ENCODE results near the gene TTC7B.

TTC7B gene

DNA sequence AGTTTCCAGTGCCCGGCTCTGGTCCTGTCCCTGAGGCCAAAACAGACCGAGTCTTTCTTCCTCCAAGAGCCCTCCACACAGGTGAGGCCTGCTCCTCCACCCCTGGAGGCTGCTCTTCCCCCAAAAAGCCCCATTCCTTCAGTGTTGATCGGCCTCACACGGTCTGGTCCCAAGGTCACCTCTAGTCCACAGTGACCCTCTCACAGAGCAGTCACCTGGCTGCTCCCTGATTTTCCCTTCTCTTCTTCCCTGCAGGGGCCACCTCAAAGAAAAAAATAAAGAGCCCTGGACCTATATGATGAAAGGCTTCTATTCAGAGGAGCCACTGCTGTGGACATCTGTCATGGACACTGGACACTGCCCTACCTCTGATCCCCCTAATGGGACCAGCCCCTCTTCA, 42.5 kb downstream of the TTC7B start:
- DNase-seq, result no peak

- no peak for DNase-seq
These were observed 43.1 kb downstream of the TTC7B start for GRCh38 chr14:90773196-90773486.

GRCh38 chr14:90767899-90768298, 48.3 kb downstream of the TTC7B start:
- DNase-seq, result no peak

DNA sequence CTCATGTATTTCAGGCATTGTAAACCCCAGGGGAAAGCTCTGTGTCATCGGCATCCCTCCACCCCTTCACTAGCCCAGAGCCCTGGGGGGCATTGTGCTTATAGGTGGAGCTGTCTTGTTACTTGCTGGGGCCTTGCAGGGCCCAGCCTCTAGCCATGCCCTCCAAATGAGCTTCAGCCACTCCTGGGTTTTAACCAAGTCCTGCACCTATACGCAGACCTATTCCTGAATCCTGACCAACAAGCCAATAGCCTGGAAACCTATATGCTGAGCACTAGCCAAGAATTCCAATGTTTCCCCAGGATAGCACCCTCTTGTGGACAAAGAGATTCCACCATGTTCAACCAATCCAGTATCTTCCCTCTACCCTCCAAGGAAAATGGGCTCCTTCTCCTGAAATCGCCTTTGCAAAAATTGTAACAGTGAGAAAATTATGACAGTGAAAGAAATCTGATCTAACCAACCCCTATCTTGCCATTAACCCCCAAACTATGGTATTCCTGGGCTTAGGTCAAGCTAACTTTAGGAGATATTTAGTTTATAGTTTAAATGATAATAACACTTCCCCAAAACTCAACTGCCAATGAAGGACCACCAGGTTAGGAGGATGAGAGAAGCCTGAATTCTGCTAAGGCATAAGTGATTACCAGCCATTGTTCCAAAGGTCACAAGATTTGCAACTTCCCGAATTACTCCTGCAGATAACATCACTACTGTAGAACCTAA, 55.5 kb downstream of the TTC7B start:
- DNase-seq, result no peak

DNA sequence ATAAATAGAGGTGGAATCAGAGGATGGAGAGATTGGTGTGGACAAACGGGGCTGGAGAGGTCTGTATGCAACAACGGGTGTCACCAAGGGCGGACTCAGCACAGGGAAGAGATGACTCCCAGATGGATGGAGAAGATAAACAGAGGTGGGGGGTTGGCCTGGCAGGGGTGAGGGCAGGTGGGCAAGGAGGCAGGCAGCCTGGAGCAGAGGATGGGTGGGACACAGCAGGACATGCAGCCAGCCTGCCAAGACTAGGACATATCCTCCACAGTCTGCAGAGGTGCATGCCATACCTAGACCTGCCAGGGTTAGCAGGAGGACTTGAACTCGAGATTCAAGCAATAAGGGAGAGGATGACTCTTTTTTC, 56.2 kb downstream of the TTC7B start:
- no peak for DNase-seq

DNA sequence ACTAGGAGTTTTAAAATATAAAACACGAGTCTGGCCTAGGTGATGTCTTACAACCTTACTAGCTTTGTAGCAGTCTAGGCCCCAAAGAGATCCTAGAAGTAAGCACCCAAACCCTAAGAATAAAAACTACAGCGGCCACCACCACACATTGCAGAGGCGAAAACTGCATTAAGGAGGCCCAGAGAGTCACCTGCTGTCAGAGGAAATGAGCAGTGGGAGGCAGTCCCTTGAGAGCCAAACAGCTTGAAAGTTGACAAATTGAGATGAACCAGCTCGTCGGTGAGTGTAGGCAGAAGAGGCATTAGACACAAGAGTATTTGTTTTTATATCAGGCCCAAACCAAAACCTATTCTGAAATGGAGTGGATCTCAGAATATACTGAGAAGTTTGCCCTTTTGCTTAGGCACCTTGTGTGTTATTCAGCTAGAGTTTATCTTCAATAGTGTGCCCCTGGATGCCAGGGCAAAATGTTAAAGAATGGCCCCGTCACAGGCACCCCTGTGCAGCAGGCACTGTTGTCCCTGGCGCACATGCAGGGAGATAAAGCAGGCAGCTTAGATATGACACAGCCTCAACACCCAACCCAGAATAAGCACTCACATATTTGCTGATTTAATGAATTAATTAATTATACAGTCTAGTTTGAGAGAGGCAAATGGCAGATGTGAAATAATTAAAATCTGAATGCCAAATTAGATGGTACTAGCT, 56.7 kb downstream of the TTC7B start:
- DNase-seq, result peak; percentile 29

GRCh38 chr14:90758959-90759358, 57.3 kb downstream of the TTC7B start:
- DNase-seq, result peak; percentile 33

DNA sequence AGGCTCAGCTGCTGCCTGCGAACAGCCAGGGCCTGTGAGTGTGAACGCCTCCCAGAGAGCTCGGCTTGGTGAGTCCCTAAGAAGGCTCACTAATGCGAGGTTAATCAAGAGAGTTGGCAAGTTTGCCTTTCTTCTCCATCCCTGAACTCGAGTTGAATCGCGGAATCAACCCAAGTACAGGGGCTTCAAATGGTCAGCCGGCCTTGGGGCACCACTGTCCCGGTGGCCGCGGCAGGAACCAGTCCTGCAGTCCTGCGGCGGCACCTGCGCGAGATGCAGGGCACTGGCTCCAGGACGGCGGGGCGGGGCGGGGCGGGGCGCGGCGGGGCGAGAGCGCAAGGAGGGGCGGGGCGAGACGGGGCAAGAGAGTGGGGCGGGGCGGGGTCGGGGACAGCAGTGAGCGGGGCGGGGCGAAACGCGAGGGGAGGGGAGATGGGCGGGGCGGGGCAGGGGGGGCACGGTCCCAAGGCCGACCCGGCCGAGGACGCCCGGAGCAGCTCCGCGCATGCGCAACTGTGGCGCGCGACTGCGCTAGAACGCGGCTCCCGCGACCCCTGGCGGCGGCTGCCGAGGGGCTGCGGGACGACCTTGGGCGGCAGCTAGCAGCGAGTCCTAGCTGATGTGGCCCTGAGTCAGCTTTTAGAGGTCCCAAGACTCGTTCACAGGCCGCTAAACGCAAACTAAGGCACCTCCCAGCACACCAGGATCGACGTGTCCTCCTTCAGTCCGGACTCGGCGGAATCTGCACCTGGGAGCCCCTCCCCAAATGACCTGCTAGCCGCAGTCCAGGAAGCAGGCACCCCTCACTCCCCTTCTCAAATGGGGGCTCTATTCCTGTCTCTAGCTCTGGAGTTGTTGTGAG, 58.0 kb downstream of the TTC7B start:
- peak; percentile 95 for DNase-seq

DNA sequence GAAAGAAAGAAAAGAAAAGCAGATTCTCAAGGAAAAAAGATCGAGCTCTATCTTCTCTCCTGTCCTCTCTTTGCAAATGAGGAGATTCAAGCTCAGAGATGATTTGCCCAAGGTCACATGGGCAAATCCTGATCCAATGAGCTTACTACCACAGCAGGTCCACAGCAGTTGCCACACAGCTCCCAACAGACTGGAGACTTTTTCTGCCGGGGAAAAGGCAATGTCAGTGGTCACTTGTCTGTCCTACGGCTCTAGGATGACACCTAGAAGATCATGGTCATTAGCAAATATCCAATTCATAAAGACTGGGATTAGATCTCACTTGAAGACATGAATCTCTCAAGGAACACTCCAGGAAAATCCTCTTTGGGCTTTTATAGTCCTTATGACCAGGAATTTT, 58.8 kb downstream of the TTC7B start:
- DNase-seq, result no peak

- DNase-seq, result no peak
These were observed 59.4 kb downstream of the TTC7B start for GRCh38 chr14:90756755-90757345.

DNA sequence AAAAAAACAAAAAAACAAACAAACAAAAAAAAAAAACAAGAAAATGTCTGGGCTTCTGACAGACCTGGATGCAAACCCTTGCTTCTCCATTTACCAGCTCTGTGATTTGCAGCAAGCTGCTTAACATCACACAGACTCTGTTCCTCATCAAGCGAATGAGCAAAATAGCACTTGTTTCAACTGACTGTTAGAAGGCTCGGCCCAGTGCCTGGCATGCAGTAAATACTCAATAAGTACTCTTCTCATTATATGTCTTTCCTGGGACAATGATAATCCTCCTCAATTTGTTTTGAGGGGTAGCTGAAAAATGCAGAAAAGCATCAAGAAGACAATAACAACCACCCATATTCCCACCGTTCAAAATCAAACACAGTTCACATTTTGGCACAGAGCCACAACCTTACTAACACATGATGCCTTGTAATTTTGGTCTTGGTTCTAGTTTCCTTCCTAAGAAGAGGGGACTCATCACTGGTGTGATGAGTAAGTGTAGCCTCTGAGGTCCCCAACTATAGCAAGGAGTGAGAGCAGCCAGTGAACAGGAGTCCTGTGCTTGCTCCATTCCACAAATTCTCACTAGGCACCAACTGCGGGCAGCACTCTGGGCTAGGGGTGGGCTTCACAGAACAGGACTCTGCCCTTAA, 60.4 kb downstream of the TTC7B start:
- peak; percentile 35 for DNase-seq

GRCh38 chr14:90753456-90754005, 62.7 kb downstream of the TTC7B start:
- DNase-seq, result no peak

DNA sequence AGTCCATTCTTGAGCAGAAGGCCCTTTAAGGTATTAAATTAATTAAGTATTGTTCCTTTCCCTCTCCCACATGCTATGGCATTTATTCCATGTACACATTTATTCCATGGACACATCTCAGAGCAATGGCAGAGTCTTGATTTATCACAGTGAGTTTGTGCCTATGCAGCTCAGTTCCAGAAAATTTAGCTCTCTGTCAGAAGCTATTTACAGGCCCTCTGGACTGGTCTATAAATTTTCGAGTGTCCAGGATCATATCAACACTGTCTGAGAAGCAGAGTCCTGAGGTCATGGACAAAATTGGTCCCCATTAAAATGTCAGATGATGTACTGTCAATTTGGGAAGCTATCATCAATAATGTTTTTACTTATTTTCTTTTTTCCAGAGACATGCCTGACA, 65.5 kb downstream of the TTC7B start:
- DNase-seq, result no peak

- DNase-seq, result no peak
These were observed 66.0 kb downstream of the TTC7B start for GRCh38 chr14:90750191-90750590.

DNA sequence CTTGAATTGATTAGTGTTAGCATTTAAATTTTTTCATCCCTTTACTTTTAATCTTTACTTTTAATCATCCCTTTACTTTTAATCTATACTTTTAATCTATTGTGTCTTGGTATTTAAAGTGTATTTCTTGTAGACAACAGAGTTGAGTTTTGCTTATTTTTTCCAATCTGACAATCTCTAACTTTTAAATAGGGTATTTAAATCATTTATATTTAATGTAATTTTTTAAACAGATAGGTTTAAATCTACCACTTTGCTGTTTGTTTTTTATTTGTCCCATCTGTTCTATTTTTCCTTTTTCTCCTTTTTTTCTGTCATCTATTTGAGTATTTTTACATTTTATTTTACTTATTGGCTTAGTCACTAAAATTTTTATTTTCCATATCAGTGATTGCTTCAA, 68.3 kb downstream of the TTC7B start:
- no peak for DNase-seq

DNA sequence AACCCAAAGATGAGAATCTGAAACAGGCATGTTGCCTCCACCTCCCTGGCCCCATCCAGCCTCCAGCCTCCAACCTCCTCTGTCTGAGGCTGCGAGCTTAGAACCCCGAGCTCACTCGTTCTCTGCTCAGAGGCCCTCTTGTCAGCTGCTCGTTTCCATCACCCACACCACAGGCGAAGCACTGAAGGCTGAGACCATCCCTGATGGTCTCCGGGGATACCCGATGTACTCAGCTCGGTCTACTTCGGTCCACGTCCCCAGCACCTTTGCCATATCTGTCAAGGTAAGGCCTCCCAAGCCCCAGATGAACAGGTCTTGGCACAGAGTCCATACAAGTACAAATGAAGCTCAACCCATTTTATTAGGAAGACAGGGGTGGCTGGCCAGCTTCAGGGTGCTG, 72.4 kb downstream of the TTC7B start:
- no peak for DNase-seq

DNA sequence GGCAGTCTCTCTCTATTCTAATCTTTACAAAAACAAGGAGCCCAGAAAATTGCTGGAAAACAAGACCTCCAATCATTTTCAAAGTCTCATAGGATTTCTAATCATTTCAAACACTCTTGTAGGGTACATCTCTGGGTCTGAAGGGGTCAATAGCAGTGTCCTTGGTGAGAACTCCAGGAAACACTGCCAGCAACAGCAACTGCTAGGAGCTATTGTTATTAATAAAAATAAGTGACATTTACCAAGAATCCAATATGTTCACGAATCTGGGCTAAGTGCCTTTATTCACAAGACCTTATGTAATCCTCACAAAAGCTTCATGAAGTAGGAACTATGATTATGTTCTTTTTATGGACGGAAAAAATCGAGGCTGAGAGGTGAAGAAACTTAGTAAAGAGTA, 72.8 kb downstream of the TTC7B start:
- DNase-seq, result no peak

DNA sequence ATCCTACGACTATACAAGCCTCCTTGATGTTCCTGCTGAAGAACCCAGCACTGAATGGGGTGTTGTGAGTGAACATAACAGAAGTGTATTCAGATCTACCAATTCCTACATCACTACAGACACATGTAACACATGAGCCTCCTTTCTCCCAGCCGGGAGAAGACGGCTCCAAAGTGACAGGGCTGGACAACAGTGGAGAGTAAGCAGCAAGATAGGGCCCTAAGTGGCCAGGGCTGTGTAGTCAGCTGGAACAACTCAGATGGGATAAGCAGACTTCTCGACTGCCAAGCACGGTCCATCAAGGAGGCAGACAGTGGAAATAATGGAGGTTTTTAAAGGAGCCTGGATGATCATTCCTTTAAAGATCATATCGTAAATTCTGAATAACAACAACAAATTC, 73.5 kb downstream of the TTC7B start:
- DNase-seq, result no peak

DNA sequence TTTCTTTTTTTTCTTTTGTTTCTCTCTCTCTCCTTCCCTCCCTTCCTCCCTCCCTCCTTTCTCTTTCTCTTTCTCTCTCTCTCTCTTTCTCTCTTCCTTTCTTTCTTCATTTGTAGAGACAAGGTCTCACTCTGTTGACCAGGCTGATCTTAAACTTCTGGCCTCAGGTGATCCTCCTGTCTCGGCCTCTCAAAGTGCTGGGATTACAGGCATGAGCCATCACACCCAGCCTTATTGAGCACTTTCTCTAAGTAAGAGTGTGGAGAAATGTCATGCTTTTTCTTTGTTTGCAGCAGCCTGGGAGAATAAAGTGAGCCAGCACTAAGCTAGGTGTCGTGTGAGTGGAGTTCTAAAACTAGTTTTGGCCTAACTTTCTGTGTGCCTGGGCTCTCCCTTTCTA, 74.0 kb downstream of the TTC7B start:
- no peak for DNase-seq

DNA sequence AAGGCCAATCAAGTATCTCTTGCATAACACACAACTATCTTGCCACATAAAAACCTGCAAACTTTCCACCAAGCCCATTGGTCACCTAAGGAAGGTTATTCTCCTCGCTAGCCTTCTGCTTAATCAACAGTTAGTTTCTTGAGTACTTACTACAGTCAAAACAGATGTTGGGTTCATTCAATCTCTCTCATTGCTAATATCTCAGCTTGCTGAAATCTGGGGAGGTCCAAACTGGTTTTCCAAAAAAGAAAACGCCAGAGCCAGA, 74.6 kb downstream of the TTC7B start:
- DNase-seq, result no peak

DNA sequence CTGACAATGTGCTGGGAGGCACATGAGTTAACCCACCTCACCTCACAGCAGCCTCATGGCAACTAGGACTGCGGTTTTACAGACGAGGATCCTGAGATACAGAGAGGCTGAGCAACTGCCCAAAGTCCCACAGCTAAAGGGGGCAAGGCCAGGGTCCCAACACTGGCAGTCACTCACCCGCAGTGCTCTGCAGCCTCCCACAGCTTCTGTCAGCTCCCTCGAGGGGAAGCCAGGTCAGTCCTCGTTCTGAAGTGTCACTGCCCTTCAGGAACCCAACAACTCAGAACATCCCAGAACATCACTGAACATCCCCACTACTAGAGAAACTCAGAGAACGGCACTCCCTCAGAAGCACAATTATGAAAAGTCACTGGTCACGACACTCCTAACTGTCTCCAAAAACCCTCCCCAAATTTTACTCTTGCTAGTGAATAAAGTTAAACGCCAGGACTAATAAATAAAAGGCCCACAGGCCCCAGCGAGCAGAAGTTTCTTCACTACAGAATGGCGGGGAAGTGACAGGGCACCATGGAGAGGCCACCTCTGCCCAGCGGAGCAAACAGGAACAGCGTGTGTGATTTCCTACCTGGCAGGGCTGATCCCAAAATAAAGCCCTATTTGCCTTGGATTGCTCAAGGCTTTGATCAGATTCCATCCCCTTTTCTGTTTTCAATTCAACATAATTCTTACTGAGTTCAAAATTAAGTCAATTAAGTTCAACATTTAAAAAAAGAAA, 75.1 kb downstream of the TTC7B start:
- DNase-seq, result no peak

DNA sequence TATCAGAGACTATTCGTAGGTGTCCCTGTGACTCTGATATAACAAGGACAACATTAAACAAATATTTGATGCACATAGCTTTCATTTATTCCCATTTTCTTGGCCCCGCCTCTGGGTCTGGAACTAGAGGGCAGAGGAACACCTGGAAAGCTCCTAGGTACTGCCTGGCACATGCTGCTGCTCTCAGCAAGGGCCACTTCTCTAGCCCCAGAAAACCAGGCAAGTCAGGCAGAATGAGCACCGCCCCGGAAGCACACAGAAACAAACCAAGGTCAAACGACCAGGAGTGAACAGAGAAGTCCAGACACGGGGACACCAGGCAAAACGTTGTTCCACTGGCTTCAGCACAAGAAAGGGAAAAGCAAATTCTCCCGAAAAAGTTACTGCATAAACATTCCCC, 76.1 kb downstream of the TTC7B start:
- DNase-seq, result no peak
